GM21381 (cell line): ENCODE measurements around the gene NEURL1.
A peak's percentile ranks its signal among the peaks of the same experiment; 100 is the strongest.
"Not testable (repeated sequence)": the region's sequence is repeated elsewhere in the genome, so short reads cannot be mapped to it uniquely, and the experiment has no call there.

ENCODE experiments used
- ATAC-seq: cut with Tn5 transposase; IDR thresholded peaks from one replicate; pipeline ENCODE4 v1.9.1; 2021; ENCODE audit warnings: mild to moderate bottlenecking, moderate library complexity; ENCODE audit not compliant: unreplicated experiment

NEURL1 gene

GRCh38 chr10:103463499-103463898 lies 30.0 kb upstream of the NEURL1 start:
- ATAC-seq: no peak

- no peak for ATAC-seq
Measured at GRCh38 chr10:103465411-103466179, 27.9 kb upstream of the NEURL1 start.

DNA sequence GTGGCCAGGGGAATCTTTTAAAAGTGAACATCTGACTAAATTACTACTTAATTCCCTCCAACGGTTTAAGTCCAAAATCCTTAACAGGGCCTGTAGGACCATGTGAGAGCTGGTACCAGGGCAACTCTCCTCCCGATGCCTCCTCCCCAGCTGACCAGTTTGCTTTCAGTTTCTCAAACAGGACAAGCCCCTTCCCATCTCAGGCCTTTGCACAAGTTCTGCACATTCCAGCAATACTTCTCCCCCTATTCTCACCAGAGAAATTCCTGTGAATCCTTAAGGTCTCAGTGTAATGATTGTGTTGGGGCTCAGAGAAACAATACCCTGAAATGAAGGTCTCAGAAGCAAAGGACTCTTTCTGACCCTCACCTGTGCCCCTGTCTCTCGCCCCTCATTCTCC lies 26.8 kb upstream of the NEURL1 start:
- ATAC-seq: no peak

- no peak for ATAC-seq
Measured at GRCh38 chr10:103467406-103467805, 26.1 kb upstream of the NEURL1 start.

DNA sequence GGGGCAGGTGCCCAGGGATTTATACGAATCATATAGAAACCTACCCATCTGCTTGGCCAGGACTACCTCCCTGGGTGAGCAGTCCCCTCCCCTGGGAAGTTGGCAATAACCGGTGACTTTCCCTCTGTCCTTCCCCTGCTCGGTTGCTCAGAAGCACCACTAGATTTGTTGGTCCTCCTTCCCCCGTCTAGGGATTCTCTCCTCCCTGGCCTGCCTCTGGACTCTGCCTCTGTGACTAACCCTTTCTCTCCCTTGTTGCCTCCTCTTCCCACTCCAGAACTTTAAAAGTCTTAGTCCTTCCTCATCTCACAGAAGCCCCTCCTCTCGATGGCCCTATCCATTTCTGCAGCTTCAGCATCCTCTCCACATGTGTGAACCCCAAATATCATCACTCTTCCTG lies 24.3 kb upstream of the NEURL1 start:
- no peak for ATAC-seq

GRCh38 chr10:103470761-103471653 lies 22.5 kb upstream of the NEURL1 start:
- ATAC-seq: peak; percentile 67

DNA sequence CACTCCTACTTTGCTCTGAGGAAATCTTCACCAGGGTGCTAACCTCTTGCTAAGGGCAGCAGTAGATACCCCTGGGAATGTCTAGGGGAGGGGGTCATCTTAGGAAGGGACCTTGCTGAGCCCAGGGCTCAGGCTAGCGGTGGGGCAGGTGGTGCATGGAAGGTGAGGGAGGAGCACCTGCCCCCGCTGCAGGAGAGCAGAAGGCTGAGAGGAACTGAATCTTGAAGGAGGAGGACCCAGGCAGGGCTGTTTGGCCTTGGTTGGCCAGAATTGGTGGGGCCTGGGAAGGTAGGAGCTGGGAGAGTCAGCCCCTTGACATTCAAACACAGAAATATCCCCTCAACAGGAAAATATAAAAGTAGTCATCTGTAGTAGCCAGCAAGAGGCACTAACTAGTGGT lies 21.5 kb upstream of the NEURL1 start:
- ATAC-seq: no peak

GRCh38 chr10:103473261-103473671 lies 20.2 kb upstream of the NEURL1 start:
- ATAC-seq: no peak

DNA sequence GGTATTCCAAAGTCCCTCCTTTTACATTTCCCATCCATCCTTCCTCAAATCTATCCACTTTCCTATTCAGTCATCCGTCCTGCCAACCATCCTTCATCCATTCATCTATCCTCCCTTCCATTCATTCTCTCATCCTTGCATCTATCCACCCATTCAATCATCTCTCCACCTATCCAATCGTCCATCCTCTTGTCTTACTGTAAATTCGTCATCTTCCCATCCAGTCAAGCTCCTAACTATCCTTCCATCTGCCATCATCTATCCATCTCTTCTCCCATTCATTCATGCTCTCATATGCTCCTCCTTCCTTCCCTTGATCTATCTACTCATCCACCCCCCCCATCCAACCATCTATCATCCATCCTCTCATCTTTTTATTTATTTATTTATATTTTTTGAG lies 19.4 kb upstream of the NEURL1 start:
- no peak for ATAC-seq

DNA sequence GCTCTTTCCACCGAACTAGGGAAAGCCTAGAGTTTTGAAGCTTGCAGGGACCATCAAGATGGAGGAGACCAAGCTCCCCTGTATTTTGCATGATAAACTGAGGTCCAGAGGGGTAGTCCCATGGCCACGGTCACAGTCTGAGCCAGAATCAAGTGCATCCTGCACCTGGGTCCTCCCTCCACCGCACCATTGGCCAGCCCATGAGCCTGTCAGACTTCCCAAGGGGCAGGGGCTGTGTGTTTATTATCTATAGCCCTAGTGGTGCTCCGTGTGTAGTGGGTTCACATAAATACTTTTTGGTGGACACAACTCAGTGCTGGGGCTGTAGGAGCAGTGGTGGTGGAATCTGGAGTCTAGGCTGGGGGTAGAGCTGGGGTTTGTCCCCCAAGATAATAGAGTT lies 18.1 kb upstream of the NEURL1 start:
- no peak for ATAC-seq

DNA sequence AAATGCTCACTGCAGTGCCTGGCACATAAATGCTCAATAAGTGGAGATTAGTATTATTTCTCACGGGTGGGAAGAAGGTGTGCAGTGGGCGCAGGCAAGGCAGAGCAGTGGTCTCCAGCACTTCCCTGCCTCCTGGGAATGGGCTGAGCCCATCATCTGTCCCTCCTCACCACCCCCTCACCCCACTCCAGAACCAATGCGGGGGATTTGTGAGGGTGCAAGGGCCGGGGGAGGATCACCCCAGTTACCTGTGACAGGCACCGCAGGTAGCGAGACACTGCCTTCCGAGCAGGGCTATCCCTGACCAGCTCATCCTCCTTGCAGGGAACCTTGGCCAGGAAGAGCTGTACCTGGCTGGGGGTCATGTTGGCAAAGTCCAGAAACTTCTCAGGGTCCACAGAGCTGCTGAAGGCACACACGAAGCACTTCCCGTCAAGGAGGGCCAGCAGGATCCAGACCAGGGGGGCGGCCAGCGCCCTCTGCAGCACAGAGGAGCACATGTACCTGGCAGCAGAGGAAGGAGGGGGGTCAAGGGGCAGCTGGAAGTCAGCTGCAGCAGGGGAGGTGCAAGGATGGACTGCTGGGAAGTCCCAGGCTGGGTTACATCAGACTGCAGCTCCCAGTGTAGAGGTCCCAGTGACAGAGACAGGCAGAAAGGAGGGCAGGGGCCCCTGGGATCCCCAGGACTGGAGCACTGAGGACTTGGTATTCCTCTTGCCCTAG lies 17.3 kb upstream of the NEURL1 start:
- ATAC-seq: no peak

DNA sequence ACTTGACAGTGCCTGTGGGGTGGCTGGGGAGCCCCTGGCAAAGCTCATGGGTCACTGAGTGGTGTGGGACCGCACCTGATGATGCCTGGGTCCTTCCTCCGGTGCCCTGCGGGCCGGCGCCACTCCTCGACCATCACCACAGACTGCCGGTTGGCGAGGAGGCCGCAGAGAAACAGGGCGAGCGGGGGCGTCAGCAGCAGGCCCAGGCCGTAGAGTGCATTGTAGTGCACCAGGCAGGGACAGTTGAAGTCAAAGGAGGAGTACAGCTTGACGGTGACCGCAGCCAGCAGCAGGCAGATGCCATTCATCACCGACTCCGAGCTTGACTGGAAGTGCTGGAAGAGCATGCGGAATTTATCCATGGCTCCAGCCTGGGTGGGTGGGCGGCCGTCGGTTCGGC lies 14.8 kb upstream of the NEURL1 start:
- no peak for ATAC-seq

GRCh38 chr10:103479135-103479534 lies 14.4 kb upstream of the NEURL1 start, which contains the start of gene CALHM3:
Gene CALHM3, minus strand, starts transcription at chr10:103479240. Its CDS starts 208 bp downstream, at chr10:103479032.
- no peak for ATAC-seq

DNA sequence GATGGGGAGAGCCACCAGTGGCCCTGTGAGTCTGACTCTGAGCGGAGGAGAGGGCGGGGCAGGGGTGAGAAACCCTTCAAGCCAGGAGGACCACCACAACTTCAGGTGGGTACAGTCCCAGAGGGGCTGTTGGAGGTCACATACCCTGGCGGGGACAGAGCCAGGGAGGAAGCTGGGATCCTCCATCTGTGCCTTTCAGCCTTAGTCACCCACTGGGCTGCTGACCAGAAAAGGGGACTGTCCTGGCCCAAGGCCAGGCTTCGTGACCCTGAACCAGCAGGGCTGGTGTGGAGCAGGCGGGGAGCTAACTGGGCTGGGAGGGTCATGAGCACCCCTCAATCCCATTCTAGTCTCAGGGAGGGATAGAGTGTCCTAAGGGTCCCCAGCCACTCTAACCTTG lies 13.0 kb upstream of the NEURL1 start:
- ATAC-seq: no peak

DNA sequence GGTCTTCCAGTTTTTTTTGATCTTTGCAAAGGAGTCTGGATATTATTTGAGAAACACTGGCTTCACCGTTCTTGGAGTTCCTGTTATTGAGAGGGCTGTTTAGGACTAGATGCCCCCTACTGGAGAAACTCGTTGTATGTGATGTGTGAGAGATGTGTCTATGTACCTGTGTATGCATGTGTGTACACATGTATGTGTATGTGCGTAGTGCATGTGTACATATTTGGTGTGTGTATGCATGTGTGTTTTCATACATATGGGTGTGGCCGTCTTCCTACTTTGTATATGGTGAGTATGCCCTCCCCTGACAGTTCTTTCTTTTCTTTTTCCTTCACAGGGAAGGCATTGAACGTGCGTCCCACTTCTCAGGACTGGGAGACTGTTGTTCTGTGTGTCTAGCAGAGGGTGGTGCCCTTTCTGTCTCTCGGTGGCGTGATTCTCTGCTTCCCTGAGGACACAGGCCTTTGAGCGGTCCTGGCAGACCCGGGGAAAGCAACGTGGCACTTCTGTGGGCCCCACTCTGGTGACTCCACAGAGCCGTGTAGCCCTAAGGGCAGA lies 11.5 kb upstream of the NEURL1 start:
- no peak for ATAC-seq

DNA sequence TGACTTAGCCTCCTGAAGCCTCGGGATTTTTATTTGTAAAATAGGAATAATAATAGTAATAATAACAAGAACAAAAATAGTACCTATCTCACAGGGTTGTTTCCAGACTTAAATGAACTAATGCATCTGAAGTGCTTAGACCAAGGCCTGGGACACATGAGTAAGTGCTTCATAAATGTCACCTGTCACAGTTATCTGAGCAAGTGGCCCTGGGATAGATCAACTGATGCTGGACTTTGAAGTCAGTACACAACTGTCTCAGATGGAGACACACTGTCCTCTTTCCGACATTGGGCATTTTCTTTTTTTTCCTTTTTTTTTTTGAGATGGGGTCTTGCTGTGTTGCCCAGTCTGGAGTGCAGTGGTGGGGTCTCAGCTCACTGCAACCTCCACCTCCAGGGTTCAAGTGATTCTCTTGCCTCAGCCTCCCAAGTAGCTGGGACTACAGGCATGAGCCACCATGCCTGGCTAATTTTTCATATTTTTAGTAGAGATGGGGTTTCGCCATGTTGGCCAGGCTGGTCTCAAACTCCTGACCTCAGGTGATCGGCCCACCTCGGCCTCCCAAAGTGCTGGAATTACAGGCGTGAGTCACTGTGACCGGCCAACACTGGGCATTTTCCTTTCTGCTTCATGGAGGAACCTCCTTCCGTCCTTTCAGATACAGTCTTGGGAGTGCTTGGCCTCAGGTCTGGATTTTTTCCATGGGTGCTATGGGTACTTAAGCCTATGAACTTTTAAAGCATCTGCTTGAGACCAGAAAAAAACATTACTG lies 6.7 kb upstream of the NEURL1 start:
- not testable (repeated sequence) for ATAC-seq

- ATAC-seq: no peak
Measured at GRCh38 chr10:103487410-103487708, 6.1 kb upstream of the NEURL1 start.

- ATAC-seq: no peak
Measured at GRCh38 chr10:103490986-103491314, 2.6 kb upstream of the NEURL1 start.

DNA sequence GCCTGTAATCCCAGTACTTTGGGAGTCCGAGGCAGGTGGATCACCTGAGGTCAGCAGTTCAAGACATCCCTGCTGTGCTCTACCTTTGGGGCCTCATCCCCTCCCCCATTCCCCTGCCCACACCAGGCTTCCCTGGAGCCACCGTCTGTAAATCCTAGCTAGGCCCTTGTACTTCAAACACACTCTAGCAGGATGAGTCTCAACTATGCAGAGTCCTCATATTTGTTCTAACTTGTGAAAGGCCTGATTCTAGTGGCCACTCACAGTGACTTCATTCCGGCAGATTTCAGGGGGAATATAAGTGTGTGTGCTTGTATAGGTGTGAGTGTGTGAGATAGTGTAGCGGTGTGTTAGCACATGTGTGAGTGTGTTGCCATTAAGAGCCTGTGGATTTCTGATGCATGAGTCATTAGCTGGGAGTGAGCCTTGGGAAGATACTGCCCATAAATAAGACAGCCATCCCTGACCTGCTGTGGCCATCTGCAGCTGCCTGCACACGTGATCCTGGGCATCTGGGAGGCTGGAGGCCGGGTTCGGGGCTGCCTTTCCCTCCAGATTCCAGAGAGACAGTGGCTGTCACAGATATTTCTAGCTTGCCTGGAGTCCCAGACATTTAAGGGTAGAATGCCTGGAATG lies 1.7 kb upstream of the NEURL1 start:
- no peak for ATAC-seq

GRCh38 chr10:103492655-103493261 lies 747 bp upstream of the NEURL1 start:
- no peak for ATAC-seq
